GM23248 (cell line): ENCODE results near the gene PPP2R5D. TPM values are rescaled to one million over a fixed set of nuclear protein-coding genes. Genes with fewer than 3 reads are reported as not detected.

ENCODE experiments used
- DNase-seq: peaks from one replicate; pipeline ENCODE4 v3.0.0-alpha.2; 2015
- H2AFZ ChIP-seq: fragments of 200-600 bp; sonication (generic); 2 replicates; pipeline ENCODE4 v1.6.1; 2016; ENCODE audit warnings: antibody characterized with exemption
- H3F3A ChIP-seq: fragments of 200-600 bp; sonication (generic); 2 replicates; pipeline ENCODE4 v1.6.1; 2016; ENCODE audit warnings: mild to moderate bottlenecking, antibody characterized with exemption, mixed run types; ENCODE audit not compliant: insufficient read depth
- H3K27ac ChIP-seq: fragments of 200-600 bp; sonication (generic); 2 replicates; pipeline ENCODE4 v1.5.1; 2016; ENCODE audit warnings: mild to moderate bottlenecking
- H3K27me3 ChIP-seq: fragments of 200-600 bp; sonication (generic); replicated peaks from 2 replicates; pipeline ENCODE4 v1.6.1; 2016; ENCODE audit warnings: mild to moderate bottlenecking; ENCODE audit not compliant: insufficient read depth
- H3K36me3 ChIP-seq: fragments of 200-600 bp; sonication (generic); 2 replicates; pipeline ENCODE4 v1.6.1; 2016; ENCODE audit warnings: low read depth, mild to moderate bottlenecking
- H3K4me1 ChIP-seq: fragments of 200-600 bp; sonication (generic); 2 replicates; pipeline ENCODE4 v1.6.1; 2016; ENCODE audit warnings: mild to moderate bottlenecking; ENCODE audit not compliant: insufficient read depth
- H3K4me2 ChIP-seq: fragments of 200-600 bp; sonication (generic); one replicate; pipeline ENCODE4 v1.6.1; 2016; ENCODE audit warnings: mild to moderate bottlenecking; ENCODE audit not compliant: unreplicated experiment
- H3K4me3 ChIP-seq: fragments of 200-600 bp; sonication (generic); 2 replicates; pipeline ENCODE4 v1.5.1; 2016; ENCODE audit warnings: mild to moderate bottlenecking
- H3K79me2 ChIP-seq: fragments of 200-600 bp; sonication (generic); 2 replicates; pipeline ENCODE4 v1.6.1; 2016; ENCODE audit warnings: mild to moderate bottlenecking; ENCODE audit not compliant: insufficient read depth
- H3K9ac ChIP-seq: fragments of 200-600 bp; sonication (generic); 2 replicates; pipeline ENCODE4 v1.6.1; 2016; ENCODE audit warnings: mild to moderate bottlenecking
- H3K9me2 ChIP-seq: fragments of 200-600 bp; sonication (generic); 2 replicates; pipeline ENCODE4 v1.6.1; 2016; ENCODE audit warnings: mixed run types, mild to moderate bottlenecking, moderate library complexity; ENCODE audit not compliant: insufficient read depth
- H3K9me3 ChIP-seq: fragments of 200-600 bp; sonication (generic); one replicate; pipeline ENCODE4 v1.6.1; 2017; ENCODE audit warnings: low read depth
- H4K20me1 ChIP-seq: fragments of 200-600 bp; sonication (generic); 2 replicates; pipeline ENCODE4 v1.6.0; 2016; ENCODE audit not compliant: insufficient read depth
- EZH2 ChIP-seq: fragments of 200-600 bp; sonication (generic); IDR thresholded peaks from 2 replicates; pipeline ENCODE4 v1.6.1; 2018; ENCODE audit warnings: antibody characterized with exemption, mild to moderate bottlenecking; ENCODE audit not compliant: insufficient read depth, poor library complexity, severe bottlenecking
- EZH2phosphoT487 ChIP-seq: fragments of 200-600 bp; sonication (generic); IDR thresholded peaks from 2 replicates; pipeline ENCODE4 v1.6.1; 2018; ENCODE audit warnings: antibody characterized with exemption, moderate library complexity, mild to moderate bottlenecking, low read depth; ENCODE audit not compliant: insufficient read depth
- WGBS, 2 experiments: methylation state at CpG; one replicate each; pipeline ENCODE4 v1.1.6; 2015 to 2017; ENCODE audit warnings: low lambda C conversion rate in 2 of 2, low coverage in 1 of 2; ENCODE audit errors: missing lambda C conversion rate in 2 of 2; 5-methylcytosine and 5-hydroxymethylcytosine counted together
- in situ Hi-C: fragments of 300-500 bp; cut with MboI; formaldehyde crosslinking; loops from 2 replicates; pipeline ENCODE4 v1.15.0; 2020
- polyA plus RNA-seq: library from polyadenylated mRNA; unstranded; fragments of >200 nt; fragmentation: Nextera tagmentation; extraction: Ambion mirVana; gene quantifications from 2 replicates; pipeline ENCODE4 v1.2.1, GENCODE V29; 2016
- total RNA-seq: library from RNA; depleted of rRNA; stranded (reverse); fragments of >200 nt; shearing (Covaris generic); gene quantifications from 2 replicates; pipeline ENCODE4 v1.2.3, GENCODE V29; 2014

PPP2R5D gene
- total and polyA plus RNA-seq, 2 experiments from 2014 or later = 40.7 to 42.7 TPM

DNA sequence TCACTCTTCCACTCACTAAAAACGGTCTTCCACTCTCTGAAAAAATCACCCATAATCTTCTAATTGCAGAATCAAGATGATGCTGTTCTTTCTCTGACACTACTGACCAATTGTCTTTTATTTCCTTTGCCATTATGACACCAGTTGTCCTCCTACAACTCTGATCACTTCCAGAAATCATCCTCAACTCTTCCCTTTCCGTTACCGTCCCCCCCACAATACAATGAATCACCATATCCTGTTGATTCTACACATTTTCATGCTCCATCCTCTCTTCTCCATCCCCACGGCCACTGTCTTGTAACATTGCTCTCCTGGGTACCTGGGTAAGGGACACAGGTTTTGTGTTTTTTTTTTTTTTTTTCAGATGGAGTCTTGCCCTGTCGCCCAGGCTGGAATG lies 2.5 kb upstream of the PPP2R5D start:
- Histone ChIP-seq H3K4me1 (peaks cover 32% of the 10 kb centered on the region), H3K4me3 (no peak overlapping the region), H3K9me3 (no peaks in the 10 kb centered on the region), H2AFZ (no peak overlapping the region), H3K27me3 (no peaks in the 10 kb centered on the region), H3K4me2 (no peak overlapping the region), H3K27ac (no peak overlapping the region), H3K9me2 (no peaks in the 10 kb centered on the region), H3K79me2 (peaks cover 42% of the 10 kb centered on the region), H4K20me1 (no peaks in the 10 kb centered on the region; the same call in 1 of the 2 replicates), H3K9ac (no peak overlapping the region), H3K36me3 (no peaks in the 10 kb centered on the region; the same call in 1 of the 2 replicates), H3F3A (peaks cover 20% of the 10 kb centered on the region)
- no peak for TF ChIP-seq EZH2phosphoT487
- no peak for TF ChIP-seq EZH2
- DNase-seq = no peak
- 84 to 85% methylated on average over 5 of the region's 5 CpGs for WGBS, 2 experiments
- in situ Hi-C loops = no loop called here

DNA sequence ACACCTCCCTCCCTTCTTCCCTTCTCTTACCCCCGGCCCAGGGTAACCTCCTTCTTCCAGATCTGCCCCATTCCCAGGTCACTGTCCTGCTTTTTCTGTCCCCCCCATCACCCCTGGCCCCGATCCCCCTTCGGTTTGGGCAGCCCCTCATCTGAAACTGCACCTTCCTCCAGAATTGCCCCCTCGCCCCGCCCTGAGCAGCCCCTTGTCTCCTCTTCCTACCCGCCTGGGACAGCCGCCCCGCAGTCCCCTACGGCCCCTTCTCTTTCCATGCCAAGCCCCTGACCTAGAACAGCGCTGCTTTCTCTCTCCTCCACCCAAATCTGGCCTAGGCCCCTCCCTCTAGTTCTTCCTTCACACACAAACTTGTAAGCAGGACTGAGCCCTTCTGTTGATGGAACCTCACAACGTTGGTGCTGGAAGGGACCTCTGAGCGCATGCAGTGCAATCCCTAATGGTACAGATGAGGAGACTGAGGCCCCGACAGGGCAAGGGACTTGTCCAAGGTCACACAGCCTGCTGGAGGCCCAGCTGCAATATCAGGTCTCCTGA lies 630 bp downstream of the PPP2R5D start:
- H4K20me1 ChIP-seq = no peaks in the 10 kb centered on the region
- no peaks in the 10 kb centered on the region; the same call in 1 of the 2 replicates for H3K36me3 ChIP-seq
- peaks cover 47% of the 10 kb centered on the region for H3K79me2 ChIP-seq
- WGBS, 2 experiments = 6 to 12% methylated on average over 7 to 13 of the region's 13 CpGs
- peak overlapping the region; percentile 78 for H2AFZ ChIP-seq
- H3K9me3 ChIP-seq = no peaks in the 10 kb centered on the region
- in situ Hi-C loops = no loop called here
- peak overlapping the region; percentile 56 for H3K27ac ChIP-seq
- peaks cover 20% of the 10 kb centered on the region for H3K4me1 ChIP-seq
- H3K9ac ChIP-seq = peak overlapping the region; percentile 85
- H3K4me2 ChIP-seq = peak overlapping the region; percentile 85
- no peaks in the 10 kb centered on the region for H3K27me3 ChIP-seq
- DNase-seq = peak; percentile 44
- peak overlapping the region; percentile 79 for H3K4me3 ChIP-seq
- H3F3A ChIP-seq = peaks cover 12% of the 10 kb centered on the region
- no peaks in the 10 kb centered on the region for H3K9me2 ChIP-seq
- TF ChIP-seq EZH2phosphoT487 (no peak), EZH2 (no peak)

GRCh38 chr6:42987533-42988451 lies 3.4 kb downstream of the PPP2R5D start:
- H3F3A ChIP-seq = 0 out of 2 replicates have a peak, but pooled peaks cover 6% of the 10 kb centered on the region
- no peak overlapping the region for H2AFZ ChIP-seq
- H3K9me2 ChIP-seq = no peaks in the 10 kb centered on the region
- H3K27me3 ChIP-seq = no peaks in the 10 kb centered on the region
- TF ChIP-seq EZH2 = no peak
- no peak overlapping the region for H3K4me3 ChIP-seq
- no peaks in the 10 kb centered on the region for H3K9me3 ChIP-seq
- H3K9ac ChIP-seq = no peak overlapping the region
- H3K4me1 ChIP-seq = peaks cover 20% of the 10 kb centered on the region
- H3K4me2 ChIP-seq = no peak overlapping the region
- H3K36me3 ChIP-seq = no peaks in the 10 kb centered on the region; the same call in 1 of the 2 replicates
- WGBS, 2 experiments = 60 to 61% methylated on average over 4 to 5 of the region's 5 CpGs
- H3K27ac ChIP-seq = no peak overlapping the region
- in situ Hi-C loops = no loop called here
- no peaks in the 10 kb centered on the region for H4K20me1 ChIP-seq
- H3K79me2 ChIP-seq = peaks cover 62% of the 10 kb centered on the region
- DNase-seq = no peak

GRCh38 chr6:42988486-42989020 lies 4.2 kb downstream of the PPP2R5D start:
- peaks cover 23% of the 10 kb centered on the region for H3K4me1 ChIP-seq
- H3K4me2 ChIP-seq = no peak overlapping the region
- H3K36me3 ChIP-seq = no peaks in the 10 kb centered on the region; the same call in 1 of the 2 replicates
- peaks cover 62% of the 10 kb centered on the region for H3K79me2 ChIP-seq
- H3K9me2 ChIP-seq = no peaks in the 10 kb centered on the region
- H3K27ac ChIP-seq = no peak overlapping the region
- H4K20me1 ChIP-seq = no peaks in the 10 kb centered on the region
- 0 out of 2 replicates have a peak, but pooled peaks cover 5% of the 10 kb centered on the region for H3F3A ChIP-seq
- in situ Hi-C loops = no loop called here
- H3K27me3 ChIP-seq = no peaks in the 10 kb centered on the region
- no peak overlapping the region for H3K9ac ChIP-seq
- no peak for TF ChIP-seq EZH2phosphoT487
- no peak for TF ChIP-seq EZH2
- H3K9me3 ChIP-seq = no peaks in the 10 kb centered on the region
- WGBS, 2 experiments = 52 to 60% methylated on average over 1 of the region's 1 CpG
- no peak overlapping the region for H3K4me3 ChIP-seq
- no peak overlapping the region for H2AFZ ChIP-seq
- peak; percentile 57 for DNase-seq
